Small intestine (tissue), 7 donors: ENCODE results near the gene MYH11. TPM values are rescaled to one million over a fixed set of nuclear protein-coding genes. Genes with fewer than 3 reads are reported as not detected.
"Not testable (repeated sequence)": the region's sequence is repeated elsewhere in the genome, so short reads cannot be mapped to it uniquely, and the experiment has no call there.

Experiments used
- DNase-seq, 2 donors: peaks; one replicate each; pipeline versions ENCODE4 v3.0.0 to v3.0.0-alpha.2; 2013
- FAIRE-seq: peaks from 2 replicates; lab custom pipeline; 2012; peaks lifted over from hg19 to GRCh38; lab: Jason Lieb, UNC
- H3K27ac ChIP-seq, 3 donors: one replicate each; pipeline ENCODE4 v1.5.1; 2013; ENCODE audit warnings: low read length in 2 of 3, mild to moderate bottlenecking in 2 of 3, control low read depth in 1 of 3, inconsistent platforms in 1 of 3, low read depth in 1 of 3, moderate library complexity in 1 of 3
- H3K27me3 ChIP-seq, 3 donors: one replicate each; pipeline ENCODE4 v1.6.1; 2013; ENCODE audit warnings: low read length in 3 of 3, inconsistent platforms in 1 of 3; ENCODE audit not compliant: control insufficient read depth in 3 of 3, insufficient read depth in 3 of 3
- H3K36me3 ChIP-seq, 3 donors: one replicate each; pipeline ENCODE4 v1.6.1; 2013; ENCODE audit warnings: low read length in 3 of 3, inconsistent platforms in 1 of 3, low read depth in 1 of 3, mild to moderate bottlenecking in 1 of 3, moderate library complexity in 1 of 3; ENCODE audit not compliant: control insufficient read depth in 3 of 3, insufficient read depth in 2 of 3
- H3K4me1 ChIP-seq, 3 donors: one replicate each; pipeline ENCODE4 v1.6.1; 2013; ENCODE audit warnings: low read length in 2 of 3, inconsistent platforms in 1 of 3, low read depth in 1 of 3, mild to moderate bottlenecking in 1 of 3, moderate library complexity in 1 of 3; ENCODE audit not compliant: control insufficient read depth in 3 of 3, insufficient read depth in 2 of 3
- H3K4me3 ChIP-seq, 3 donors: one replicate each; pipeline ENCODE4 v1.5.1; 2013; ENCODE audit warnings: low read length in 3 of 3, control low read depth in 1 of 3, inconsistent platforms in 1 of 3, low read depth in 1 of 3, mild to moderate bottlenecking in 1 of 3, moderate library complexity in 1 of 3
- H3K9me3 ChIP-seq, 2 donors: one replicate each; pipeline ENCODE4 v1.6.1; 2013; ENCODE audit warnings: low read depth in 1 of 2, low read length in 1 of 2; ENCODE audit not compliant: control insufficient read depth in 2 of 2, insufficient read depth in 1 of 2
- WGBS, 3 donors: extraction: QIAGEN DNeasy Blood & Tissue Kit; methylation state at CpG; one replicate each; pipeline ENCODE4 v1.1.7; 2013; 5-methylcytosine and 5-hydroxymethylcytosine counted together
- polyA plus RNA-seq, 4 donors: library from polyadenylated mRNA; stranded (reverse) in 3 of 4; unstranded in 1 of 4; fragments of 200-250 nt in 3 of 4; fragments of 120-200 nt in 1 of 4; gene quantifications; one replicate each; pipeline versions ENCODE4 v1.2.1 to v1.2.3, GENCODE V29; 2013
- donor health status: healthy with polysubstance abuse.
- donor health status: control.
- donor health status: control.
- donor health status: Bipolar disorder and iron deficiency.
- donor health status: healthy.

Gene MYH11
- polyA plus RNA-seq, 4 donors: 3.4 to 89.6 (median 22.3) TPM

- Histone ChIP-seq H3K4me1 (no peaks in the 10 kb centered on the region), H3K27ac (no peak overlapping the region), H3K36me3 (peaks cover 2 to 25% (median 3%) of the 10 kb centered on the region in 3 donors), H3K4me3 (no peak overlapping the region), H3K9me3 (no peaks in the 10 kb centered on the region), H3K27me3 (no peaks in the 10 kb centered on the region)
- 92 to 95% (median 95%) methylated on average over 7 of the region's 7 CpGs for WGBS, 3 donors
- FAIRE-seq: no peak
- no peak for DNase-seq
Observed at GRCh38 chr16:15729152-15729551, 127.7 kb downstream of the MYH11 start.

GRCh38 chr16:15727697-15728096 is 129.1 kb downstream of the MYH11 start:
- not testable (repeated sequence) for DNase-seq, H3K4me1 ChIP-seq, H3K27me3 ChIP-seq, H3K9me3 ChIP-seq, FAIRE-seq, H3K27ac ChIP-seq, H3K4me3 ChIP-seq
- H3K36me3 ChIP-seq: peaks cover 2 to 29% (median 3%) of the 10 kb centered on the region in 3 donors
- 96 to 97% (median 97%) methylated on average over 5 of the region's 5 CpGs for WGBS, 3 donors

GRCh38 chr16:15726715-15727114 is 130.1 kb downstream of the MYH11 start:
- Histone ChIP-seq H3K27ac (no peak overlapping the region), H3K4me1 (no peaks in the 10 kb centered on the region), H3K9me3 (no peaks in the 10 kb centered on the region), H3K36me3 (peaks cover 2 to 25% (median 3%) of the 10 kb centered on the region in 3 donors), H3K27me3 (no peaks in the 10 kb centered on the region), H3K4me3 (no peak overlapping the region)
- no peak for FAIRE-seq
- 13 to 71% (median 27%) methylated on average over 18 of the region's 18 CpGs for WGBS, 3 donors
- DNase-seq: peak; percentile 83 to 89

- H3K4me3 ChIP-seq: no peak overlapping the region
- H3K36me3 ChIP-seq: peaks cover 2 to 34% (median 3%) of the 10 kb centered on the region in 3 donors
- H3K27me3 ChIP-seq: no peaks in the 10 kb centered on the region
- H3K4me1 ChIP-seq: no peaks in the 10 kb centered on the region
- WGBS, 3 donors: 93 to 100% (median 98%) methylated on average over 5 of the region's 5 CpGs
- no peak overlapping the region for H3K27ac ChIP-seq
- no peaks in the 10 kb centered on the region for H3K9me3 ChIP-seq
- FAIRE-seq (no peak), DNase-seq (no peak)
Observed at GRCh38 chr16:15725641-15726240, 131.1 kb downstream of the MYH11 start.

GRCh38 chr16:15723808-15724207 is 133.0 kb downstream of the MYH11 start:
- Histone ChIP-seq H3K9me3 (no peaks in the 10 kb centered on the region), H3K36me3 (peaks cover 3 to 47% (median 4%) of the 10 kb centered on the region in 3 donors), H3K27me3 (no peaks in the 10 kb centered on the region), H3K27ac (no peak overlapping the region), H3K4me1 (no peaks in the 10 kb centered on the region), H3K4me3 (no peak overlapping the region)
- FAIRE-seq (no peak), DNase-seq (no peak)
- 93 to 96% (median 93%) methylated on average over 7 of the region's 7 CpGs for WGBS, 3 donors

- Histone ChIP-seq H3K9me3 (no peaks in the 10 kb centered on the region), H3K27me3 (no peaks in the 10 kb centered on the region), H3K4me1 (no peaks in the 10 kb centered on the region), H3K27ac (no peak overlapping the region), H3K4me3 (no peak overlapping the region), H3K36me3 (peaks cover 6 to 62% (median 7%) of the 10 kb centered on the region in 3 donors)
- WGBS, 3 donors: 95 to 98% (median 96%) methylated on average over 14 of the region's 14 CpGs
- DNase-seq: no peak
- no peak for FAIRE-seq
Observed at GRCh38 chr16:15721018-15721417, 135.8 kb downstream of the MYH11 start.

GRCh38 chr16:15716694-15717447 is 140.0 kb downstream of the MYH11 start:
- no peak for FAIRE-seq

GRCh38 chr16:15715221-15715620 is 141.6 kb downstream of the MYH11 start:
- no peak for FAIRE-seq
- WGBS, 3 donors: 93 to 98% (median 94%) methylated on average over 5 of the region's 5 CpGs

More at GRCh38 chr16:15716694-15717447, 140.0 kb downstream of the MYH11 start:
- 94 to 95% (median 95%) methylated on average over 23 of the region's 23 CpGs for WGBS, 3 donors
- no peak for DNase-seq
- H3K9me3 ChIP-seq: no peaks in the 10 kb centered on the region
- peaks cover 3 to 49% (median 5%) of the 10 kb centered on the region in 3 donors for H3K36me3 ChIP-seq
- H3K27ac ChIP-seq: no peak overlapping the region
- no peaks in the 10 kb centered on the region for H3K27me3 ChIP-seq
- no peaks in the 10 kb centered on the region for H3K4me1 ChIP-seq
- H3K4me3 ChIP-seq: no peak overlapping the region

More at GRCh38 chr16:15715221-15715620, 141.6 kb downstream of the MYH11 start:
- Histone ChIP-seq H3K4me1 (no peaks in the 10 kb centered on the region), H3K36me3 (peaks cover 3 to 39% (median 3%) of the 10 kb centered on the region in 3 donors), H3K27me3 (no peaks in the 10 kb centered on the region), H3K27ac (no peak overlapping the region), H3K9me3 (no peaks in the 10 kb centered on the region), H3K4me3 (no peak overlapping the region)
- DNase-seq: no peak
